Activated CD8-positive, alpha-beta T cell treated with anti-CD3 and anti-CD28 coated beads for 36 hours (primary cell): ENCODE data around the gene SORCS3. TPM values are rescaled to one million over a fixed set of nuclear protein-coding genes. Genes with fewer than 3 reads are reported as not detected.

Experiments
- ATAC-seq: fragments of 200-7000 bp; cut with Tn5 transposase; one replicate; pipeline ENCODE4 v1.10.0; 2021; ENCODE audit warnings: mild to moderate bottlenecking, moderate library complexity
- CTCF ChIA-PET: fragments of 350-600 bp; sonication (Branson Sonifier 250); formaldehyde crosslinking; loops from one replicate; lab custom pipeline; 2021; ENCODE audit warnings: antibody characterized with exemption; lab: Charles Lee
- POLR2A ChIA-PET: fragments of 350-600 bp; sonication (Branson Sonifier 250); formaldehyde crosslinking; loops from one replicate; lab custom pipeline; 2021; ENCODE audit warnings: antibody characterized with exemption; lab: Charles Lee
- DNase-seq: peaks from one replicate; pipeline ENCODE4 v3.0.0-alpha.2; 2020
- H3K27ac Mint-ChIP-seq: one replicate; pipeline ENCODE4 v1.8.0; 2021; ENCODE audit warnings: mild to moderate bottlenecking, mixed read lengths
- H3K27me3 Mint-ChIP-seq: one replicate; pipeline ENCODE4 v1.8.0; 2021; ENCODE audit warnings: mixed read lengths
- H3K36me3 Mint-ChIP-seq: one replicate; pipeline ENCODE4 v1.8.0; 2021; ENCODE audit warnings: low read depth, mixed read lengths
- H3K4me1 Mint-ChIP-seq: one replicate; pipeline ENCODE4 v1.8.0; 2021; ENCODE audit warnings: low read depth, mixed read lengths
- H3K4me3 Mint-ChIP-seq: one replicate; pipeline ENCODE4 v1.8.0; 2021; ENCODE audit warnings: mild to moderate bottlenecking, moderate library complexity, mixed read lengths
- H3K9me3 Mint-ChIP-seq: one replicate; pipeline ENCODE4 v1.8.0; 2021; ENCODE audit warnings: mixed read lengths
- intact Hi-C: fragments of 100-400 bp; cut with micrococcal nuclease; formaldehyde crosslinking; loops from one replicate; pipeline ENCODE4 v1.10.0; 2022
- total RNA-seq, 2 experiments: library from RNA; stranded (reverse); gene quantifications; one replicate each; pipeline ENCODE4 v1.2.3, GENCODE V29; 2021
- TF ChIP-seq, protein P1 (sequence below): fragments of 200-600 bp; IDR thresholded peaks from one replicate; pipeline ENCODE4 v1.8.0; 2022; ENCODE audit warnings: antibody characterized with exemption, mild to moderate bottlenecking

Gene SORCS3
- total RNA-seq, 2 experiments from 2014 or later: not detected

GRCh38 chr10:105237685-105238084 lies 596.6 kb downstream of the SORCS3 start:
- ATAC-seq (no peak), DNase-seq (no peak)
- no peaks in the 10 kb centered on the region for H3K4me1 Mint-ChIP-seq
- peaks cover 2% of the 10 kb centered on the region for H3K27me3 Mint-ChIP-seq
- ChIA-PET POLR2A (no interaction called here), CTCF (no interaction called here)
- intact Hi-C loops: no loop called here
- no peak overlapping the region for H3K4me3 Mint-ChIP-seq
- peaks cover 1% of the 10 kb centered on the region for H3K36me3 Mint-ChIP-seq
- TF ChIP-seq, protein P1, sequence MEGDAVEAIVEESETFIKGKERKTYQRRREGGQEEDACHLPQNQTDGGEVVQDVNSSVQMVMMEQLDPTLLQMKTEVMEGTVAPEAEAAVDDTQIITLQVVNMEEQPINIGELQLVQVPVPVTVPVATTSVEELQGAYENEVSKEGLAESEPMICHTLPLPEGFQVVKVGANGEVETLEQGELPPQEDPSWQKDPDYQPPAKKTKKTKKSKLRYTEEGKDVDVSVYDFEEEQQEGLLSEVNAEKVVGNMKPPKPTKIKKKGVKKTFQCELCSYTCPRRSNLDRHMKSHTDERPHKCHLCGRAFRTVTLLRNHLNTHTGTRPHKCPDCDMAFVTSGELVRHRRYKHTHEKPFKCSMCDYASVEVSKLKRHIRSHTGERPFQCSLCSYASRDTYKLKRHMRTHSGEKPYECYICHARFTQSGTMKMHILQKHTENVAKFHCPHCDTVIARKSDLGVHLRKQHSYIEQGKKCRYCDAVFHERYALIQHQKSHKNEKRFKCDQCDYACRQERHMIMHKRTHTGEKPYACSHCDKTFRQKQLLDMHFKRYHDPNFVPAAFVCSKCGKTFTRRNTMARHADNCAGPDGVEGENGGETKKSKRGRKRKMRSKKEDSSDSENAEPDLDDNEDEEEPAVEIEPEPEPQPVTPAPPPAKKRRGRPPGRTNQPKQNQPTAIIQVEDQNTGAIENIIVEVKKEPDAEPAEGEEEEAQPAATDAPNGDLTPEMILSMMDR: no peak
- H3K27ac Mint-ChIP-seq: no peak overlapping the region
- H3K9me3 Mint-ChIP-seq: peaks cover 16% of the 10 kb centered on the region

DNA sequence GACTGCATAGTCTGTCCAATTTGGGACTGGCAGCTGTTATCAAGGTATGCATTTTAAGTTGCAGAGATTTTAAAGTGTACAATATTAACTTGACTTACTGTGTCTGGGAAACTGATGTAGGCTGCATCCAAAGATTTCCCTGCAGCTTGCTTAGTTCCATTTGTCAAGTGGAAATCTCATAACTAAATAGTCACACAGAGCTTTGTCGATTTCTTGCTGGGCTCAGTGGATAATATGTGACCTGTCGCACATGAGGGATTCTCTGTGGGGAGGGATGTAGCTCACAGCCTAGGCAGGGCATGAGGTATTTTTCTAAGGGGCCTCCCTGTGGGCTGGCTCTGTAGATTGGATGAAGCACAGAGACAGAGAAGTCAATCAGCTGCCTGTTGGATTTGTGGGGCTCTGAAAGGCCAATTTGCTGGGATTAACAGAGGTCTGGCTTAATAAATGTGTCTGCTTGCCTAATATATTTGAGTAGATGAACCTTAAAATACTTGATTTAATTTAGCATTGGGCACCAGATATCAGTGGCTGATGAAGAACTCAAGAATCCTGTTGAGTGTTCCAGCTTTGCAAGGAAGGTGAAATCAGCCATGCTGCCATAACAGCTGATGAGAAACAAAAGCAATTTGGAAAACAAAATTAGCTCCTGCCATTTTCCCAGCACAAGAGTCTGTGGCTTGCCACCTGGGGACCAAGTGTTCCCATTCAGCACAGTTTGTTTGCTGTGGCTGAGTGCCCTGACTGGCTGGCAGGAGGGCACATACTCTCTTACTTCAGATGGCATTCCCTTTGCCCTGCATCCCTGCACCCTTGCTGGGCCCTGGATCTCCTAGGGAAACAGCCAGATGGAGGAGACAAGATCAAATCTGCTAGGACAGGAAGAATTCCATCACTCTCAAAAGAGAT lies 598.5 kb downstream of the SORCS3 start:
- no peak overlapping the region for H3K4me3 Mint-ChIP-seq
- no peak for DNase-seq
- H3K4me1 Mint-ChIP-seq: no peaks in the 10 kb centered on the region
- H3K36me3 Mint-ChIP-seq: no peaks in the 10 kb centered on the region
- H3K9me3 Mint-ChIP-seq: peaks cover 6% of the 10 kb centered on the region
- CTCF ChIA-PET: no interaction called here
- TF ChIP-seq, protein P1: no peak
- POLR2A ChIA-PET: no interaction called here
- intact Hi-C loops: no loop called here
- H3K27me3 Mint-ChIP-seq: peaks cover 2% of the 10 kb centered on the region
- no peak for ATAC-seq
- H3K27ac Mint-ChIP-seq: no peak overlapping the region

- ChIA-PET CTCF (no interaction called here), POLR2A (no interaction called here)
- Mint-ChIP-seq H3K27me3 (peaks cover 2% of the 10 kb centered on the region), H3K4me1 (no peaks in the 10 kb centered on the region), H3K27ac (no peak overlapping the region), H3K9me3 (no peaks in the 10 kb centered on the region), H3K4me3 (no peak overlapping the region), H3K36me3 (no peaks in the 10 kb centered on the region)
- intact Hi-C loops: no loop called here
- ATAC-seq: no peak
- TF ChIP-seq, protein P1: no peak
- DNase-seq: no peak
These were observed 600.2 kb downstream of the SORCS3 start for GRCh38 chr10:105241254-105241653.

DNA sequence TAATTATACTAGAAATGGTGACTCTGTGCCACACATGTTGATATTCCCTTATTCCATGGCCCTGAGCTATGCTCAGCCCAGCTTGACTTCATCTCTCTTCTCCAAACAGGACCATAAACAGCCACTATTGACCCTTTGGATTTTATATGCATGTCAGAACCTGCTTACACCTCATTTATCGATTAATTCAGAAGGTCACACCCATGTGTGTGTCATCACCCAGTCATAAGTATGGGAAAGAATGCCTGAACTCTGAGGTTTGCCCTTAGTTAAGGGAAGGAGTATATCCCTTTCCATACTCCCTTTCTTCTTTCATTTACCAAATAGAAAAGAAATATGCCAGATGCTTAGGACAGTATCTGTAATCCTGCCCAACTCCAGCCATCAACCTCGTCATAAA lies 602.3 kb downstream of the SORCS3 start:
- intact Hi-C loops: no loop called here
- TF ChIP-seq, protein P1: no peak
- H3K36me3 Mint-ChIP-seq: no peaks in the 10 kb centered on the region
- H3K4me1 Mint-ChIP-seq: no peaks in the 10 kb centered on the region
- no peak overlapping the region for H3K4me3 Mint-ChIP-seq
- ATAC-seq (no peak), DNase-seq (no peak)
- ChIA-PET POLR2A (no interaction called here), CTCF (interaction anchor here (1.0 kb wide), 1 partner anchor 9 kb away, joined by 3 read pairs; no protein-coding TSS in a partner anchor)
- no peaks in the 10 kb centered on the region for H3K9me3 Mint-ChIP-seq
- H3K27ac Mint-ChIP-seq: no peak overlapping the region
- peaks cover under 1% of the 10 kb centered on the region for H3K27me3 Mint-ChIP-seq

- TF ChIP-seq, protein P1: no peak
- no peaks in the 10 kb centered on the region for H3K27me3 Mint-ChIP-seq
- H3K4me3 Mint-ChIP-seq: no peak overlapping the region
- no peaks in the 10 kb centered on the region for H3K9me3 Mint-ChIP-seq
- no peaks in the 10 kb centered on the region for H3K4me1 Mint-ChIP-seq
- DNase-seq (no peak), ATAC-seq (no peak)
- H3K27ac Mint-ChIP-seq: no peak overlapping the region
- POLR2A ChIA-PET: no interaction called here
- intact Hi-C loops: no loop called here
- no peaks in the 10 kb centered on the region for H3K36me3 Mint-ChIP-seq
- CTCF ChIA-PET: interaction anchor here (1.0 kb wide), 1 partner anchor 9 kb away, joined by 3 read pairs; no protein-coding TSS in a partner anchor
These were observed 602.7 kb downstream of the SORCS3 start for GRCh38 chr10:105243825-105244224.
